ENCODE measurements around the gene PAM16.
"Not testable (repeated sequence)": the region's sequence is repeated elsewhere in the genome, so short reads cannot be mapped to it uniquely, and the experiment has no call there.

The PAM16 gene

GRCh38 chr16:4395055-4395726 is 44.1 kb upstream of the PAM16 start:
- no peaks in the 10 kb centered on the region for H3K4me1 ChIP-seq (ENCODE audit: control insufficient read depth, insufficient read depth, low read length)
- H3K27ac ChIP-seq (ENCODE audit: extremely low read depth, low read depth, low read length) = no peak overlapping the region
- H3K9me3 ChIP-seq (ENCODE audit: control insufficient read depth, insufficient read depth, low read depth, low read length) = no peaks in the 10 kb centered on the region
- H3K36me3 ChIP-seq (ENCODE audit: control insufficient read depth in 2 of 2, insufficient read depth in 1 of 2, low read length in 2 of 2) = peaks cover 0 to 30% of the 10 kb centered on the region in 2 experiments; a peak in 2 of 3 replicates
- POLR2A ChIA-PET = no interaction called here
- H3K4me3 ChIP-seq (ENCODE audit: low read depth, low read length) = no peak overlapping the region
- TF ChIP-seq ZBTB49 (tag by site-specific recombination; IDR thresholded peaks at IDR 0.05; ENCODE audit: low read depth) (no peak), ZNF366 (tag by site-specific recombination; conservative IDR thresholded peaks at IDR 0.05) (no peak), ZNF600 (tag by site-specific recombination; IDR thresholded peaks at IDR 0.05) (peak; percentile 50; the same call in 1 of the 2 replicates)
- CTCF ChIA-PET = interaction anchor here (1.1 to 2.1 kb wide), 2 partner anchors 9 to 67 kb away, joined by 4 to 12 read pairs; no protein-coding TSS in a partner anchor

GRCh38 chr16:4393850-4394249 is 42.7 kb upstream of the PAM16 start:
- H3K4me3 ChIP-seq (ENCODE audit: low read depth, low read length); H3K4me1 ChIP-seq (ENCODE audit: control insufficient read depth, insufficient read depth, low read length); H3K9me3 ChIP-seq (ENCODE audit: control insufficient read depth, insufficient read depth, low read depth, low read length); H3K27ac ChIP-seq (ENCODE audit: extremely low read depth, low read depth, low read length); POLR2A ChIA-PET: not testable (repeated sequence)
- CTCF ChIA-PET = interaction anchor here (0.6 to 6.9 kb wide), 4 partner anchors 10 to 140 kb away, joined by 3 to 91 read pairs (median 4); no protein-coding TSS in a partner anchor
- peaks cover 0 to 43% of the 10 kb centered on the region in 2 experiments; a peak in 2 of 3 replicates for H3K36me3 ChIP-seq (ENCODE audit: control insufficient read depth in 2 of 2, insufficient read depth in 1 of 2, low read length in 2 of 2)

GRCh38 chr16:4393240-4393600 is 42.1 kb upstream of the PAM16 start:
- Histone ChIP-seq H3K4me1 (ENCODE audit: control insufficient read depth, insufficient read depth, low read length) (no peaks in the 10 kb centered on the region), H3K9me3 (ENCODE audit: control insufficient read depth, insufficient read depth, low read depth, low read length) (no peaks in the 10 kb centered on the region), H3K4me3 (ENCODE audit: low read depth, low read length) (no peak overlapping the region), H3K27ac (ENCODE audit: extremely low read depth, low read depth, low read length) (no peak overlapping the region), H3K36me3 (ENCODE audit: control insufficient read depth in 2 of 2, insufficient read depth in 1 of 2, low read length in 2 of 2) (peaks cover 0 to 45% of the 10 kb centered on the region in 2 experiments; a peak in 2 of 3 replicates)
- TF ChIP-seq ZNF747 (tag by site-specific recombination; IDR thresholded peaks at IDR 0.05) (no peak), ATF2 (tag by site-specific recombination; IDR thresholded peaks at IDR 0.05; ENCODE audit: low read depth) (no peak), SCRT2 (tag by site-specific recombination; IDR thresholded peaks at IDR 0.05) (no peak), ZNF830 (tag by site-specific recombination; IDR thresholded peaks at IDR 0.05; ENCODE audit: low read depth) (no peak), OSR2 (tag by site-specific recombination; IDR thresholded peaks at IDR 0.05) (no peak), ZBTB48 (tag by site-specific recombination; IDR thresholded peaks at IDR 0.05) (no peak), ZNF501 (tag by site-specific recombination; IDR thresholded peaks at IDR 0.05) (no peak), SALL2 (tag by site-specific recombination; IDR thresholded peaks at IDR 0.05; ENCODE audit: borderline replicate concordance) (no peak), ZNF791 (tag by site-specific recombination; IDR thresholded peaks at IDR 0.05) (no peak), ZNF843 (tag by site-specific recombination; IDR thresholded peaks at IDR 0.05) (no peak), ZNF24 (tag by site-specific recombination; IDR thresholded peaks at IDR 0.05) (no peak), ZFP41 (tag by site-specific recombination; IDR thresholded peaks at IDR 0.05; ENCODE audit: borderline replicate concordance) (no peak), ZSCAN16 (tag by site-specific recombination; IDR thresholded peaks at IDR 0.05) (no peak), ZNF26 (tag by site-specific recombination; IDR thresholded peaks at IDR 0.05) (no peak), ZNF571 (tag by site-specific recombination; IDR thresholded peaks at IDR 0.05) (no peak), ZNF302 (tag by site-specific recombination; IDR thresholded peaks at IDR 0.05; ENCODE audit: low read depth) (no peak), PBX3 (CRISPR knock-in tag; IDR thresholded peaks at IDR 0.05) (no peak), BCL11A (tag by site-specific recombination; IDR thresholded peaks at IDR 0.05; ENCODE audit: low read depth) (no peak), TRIM28 (IDR thresholded peaks at IDR 0.05; ENCODE audit: borderline replicate concordance, low read length) (no peak), TCF7L2 (IDR thresholded peaks at IDR 0.05; ENCODE audit: borderline replicate concordance, low read depth, low read length) (no peak)
- POLR2A ChIA-PET = no interaction called here
- CTCF ChIA-PET = interaction anchor here (0.7 to 6.9 kb wide), 4 partner anchors 10 to 140 kb away, joined by 3 to 91 read pairs (median 4); no protein-coding TSS in a partner anchor
